ENCODE measurements around the gene KLK15.
"Not testable (repeated sequence)": the region's sequence is repeated elsewhere in the genome, so short reads cannot be mapped to it uniquely, and the experiment has no call there.

KLK15 gene

GRCh38 chr19:50794876-50795663 is 38.3 kb downstream of the KLK15 start:
- peak; percentile 57 for DNase-seq

DNA sequence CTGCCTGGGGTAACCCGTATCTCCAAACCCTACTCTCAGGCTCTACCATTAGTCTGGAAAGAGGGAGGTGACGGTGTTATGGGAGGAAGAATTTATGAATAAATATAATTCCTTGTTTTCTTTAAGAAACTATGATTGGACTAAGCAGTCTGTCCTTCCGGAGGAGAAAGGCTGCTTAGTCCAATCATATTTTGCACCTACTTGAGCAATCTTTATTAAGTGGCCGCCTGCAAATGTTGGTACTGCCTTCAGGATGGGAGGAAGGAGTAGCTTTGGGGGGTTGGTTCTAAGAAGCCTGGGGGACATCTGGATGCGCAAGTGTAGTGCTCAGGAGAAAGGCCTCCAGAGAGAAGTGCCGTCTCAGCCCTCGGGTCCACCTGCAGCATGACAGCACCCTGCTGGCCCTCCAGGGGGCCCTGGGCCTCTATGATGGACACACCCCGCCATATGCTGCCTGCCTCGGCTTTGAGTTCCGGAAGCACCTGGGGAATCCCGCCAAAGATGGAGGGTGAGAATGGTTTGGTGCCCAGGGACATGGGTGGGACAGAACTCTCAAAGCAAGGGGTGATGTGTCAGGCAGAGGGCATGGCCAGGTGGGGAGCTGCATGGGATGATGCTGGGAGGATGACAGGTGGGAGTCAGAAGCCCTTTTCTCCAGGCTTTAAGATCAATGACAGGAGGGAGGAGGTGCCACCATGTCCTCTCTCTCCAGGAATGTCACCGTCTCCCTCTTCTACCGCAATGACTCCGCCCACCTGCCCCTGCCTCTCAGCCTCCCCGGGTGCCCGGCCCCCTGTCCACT is 39.1 kb downstream of the KLK15 start:
- peak; percentile 53 for DNase-seq

DNA sequence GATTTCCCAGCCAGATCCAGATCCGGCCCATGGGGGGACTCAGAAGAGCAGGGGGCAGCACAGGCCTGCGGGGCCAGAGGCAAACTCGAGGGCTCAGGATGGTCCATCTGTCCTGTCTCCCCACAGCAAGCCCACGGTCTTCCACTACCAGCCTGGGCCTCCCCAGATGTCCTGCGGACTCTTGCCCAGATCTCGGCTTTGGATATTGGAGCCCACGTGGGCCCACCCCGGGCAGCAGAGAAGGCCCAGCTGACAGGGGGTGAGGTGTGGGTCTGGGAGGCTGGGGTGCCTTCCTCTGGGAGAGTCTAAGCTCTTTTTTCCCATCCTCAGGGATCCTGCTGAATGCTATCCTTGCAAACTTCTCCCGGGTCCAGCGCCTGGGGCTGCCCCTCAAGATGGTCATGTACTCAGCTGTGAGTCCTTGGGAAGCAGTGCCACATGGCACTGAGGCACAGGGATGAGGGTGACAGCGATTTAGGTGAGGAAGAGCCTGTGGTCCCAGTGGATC is 39.8 kb downstream of the KLK15 start:
- no peak for DNase-seq

DNA sequence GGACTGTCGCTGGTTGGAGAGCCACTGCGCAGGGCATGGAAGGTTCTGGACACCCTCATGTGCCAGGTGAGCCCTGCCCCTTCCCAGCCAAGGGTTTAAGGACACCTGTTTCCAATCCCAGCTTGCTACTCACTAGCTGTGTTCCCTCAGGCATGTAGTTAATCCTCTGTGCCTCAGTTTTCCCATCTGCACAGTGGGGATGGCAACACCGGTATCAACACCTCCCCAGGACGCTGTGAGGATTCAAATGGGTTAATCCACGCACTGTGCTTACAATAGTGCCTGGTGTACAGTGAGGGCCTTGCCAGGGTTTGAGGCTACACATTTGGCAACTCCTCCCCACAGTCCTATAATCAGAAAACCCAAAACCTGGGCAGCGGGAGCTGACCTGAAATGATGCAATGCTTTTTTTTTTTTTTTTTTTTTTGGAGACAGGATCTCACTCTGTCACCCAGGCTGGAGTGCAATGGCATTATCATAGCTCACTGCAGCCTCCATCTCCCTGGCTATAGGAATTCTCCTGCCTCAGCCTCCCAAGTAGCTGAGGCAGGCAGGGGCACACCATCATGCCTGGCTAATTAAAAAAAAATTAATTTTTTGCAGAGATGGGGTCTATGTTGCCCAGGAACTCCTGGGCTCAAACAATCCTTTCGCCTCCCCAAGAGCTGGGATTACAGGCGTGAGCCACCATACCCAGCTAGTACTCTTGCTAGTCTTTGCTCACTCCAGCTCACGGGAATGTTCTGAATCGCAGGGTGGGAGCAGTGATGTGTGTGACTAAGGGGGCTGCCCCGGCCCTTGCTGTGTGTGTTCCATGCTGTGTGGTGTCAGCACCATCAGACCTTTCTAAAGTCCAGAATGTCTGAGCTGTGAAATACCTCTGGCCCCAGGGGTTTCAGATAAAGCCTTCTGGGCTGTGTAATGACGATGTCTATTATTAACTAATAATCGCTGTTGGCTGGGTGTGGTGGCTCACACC is 40.8 kb downstream of the KLK15 start:
- no peak for DNase-seq

DNA sequence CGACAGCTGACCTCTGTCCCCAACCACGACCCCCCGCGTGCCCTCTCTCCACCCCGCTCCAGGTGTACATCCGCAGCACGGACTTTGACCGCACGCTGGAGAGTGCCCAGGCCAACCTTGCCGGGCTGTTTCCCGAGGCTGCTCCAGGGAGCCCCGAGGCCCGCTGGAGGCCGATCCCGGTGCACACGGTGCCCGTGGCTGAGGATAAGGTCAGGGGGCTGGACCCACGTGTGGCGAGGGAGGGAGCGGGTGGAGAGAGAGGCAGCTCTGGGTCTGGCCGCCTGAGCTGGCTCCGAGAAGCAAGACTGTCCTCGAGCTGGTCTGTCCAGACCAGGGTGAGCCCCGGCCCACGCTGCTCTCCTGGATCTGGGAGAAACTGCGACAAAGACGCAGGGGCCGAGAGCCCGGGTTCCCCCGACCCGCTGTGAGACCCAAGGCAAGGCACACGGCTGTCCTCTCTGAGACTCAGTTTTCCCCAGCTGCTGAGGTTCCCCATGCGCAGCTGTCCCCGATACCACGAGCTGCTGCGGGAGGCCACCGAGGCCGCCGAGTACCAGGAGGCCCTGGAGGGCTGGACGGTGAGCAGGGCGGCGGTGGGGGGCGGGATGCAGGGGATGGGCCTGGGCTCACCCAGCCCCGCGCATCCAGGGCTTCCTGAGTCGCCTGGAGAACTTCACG is 41.6 kb downstream of the KLK15 start:
- DNase-seq, result no peak

- no peak for DNase-seq
Measured at GRCh38 chr19:50790922-50791467, 42.4 kb downstream of the KLK15 start.

DNA sequence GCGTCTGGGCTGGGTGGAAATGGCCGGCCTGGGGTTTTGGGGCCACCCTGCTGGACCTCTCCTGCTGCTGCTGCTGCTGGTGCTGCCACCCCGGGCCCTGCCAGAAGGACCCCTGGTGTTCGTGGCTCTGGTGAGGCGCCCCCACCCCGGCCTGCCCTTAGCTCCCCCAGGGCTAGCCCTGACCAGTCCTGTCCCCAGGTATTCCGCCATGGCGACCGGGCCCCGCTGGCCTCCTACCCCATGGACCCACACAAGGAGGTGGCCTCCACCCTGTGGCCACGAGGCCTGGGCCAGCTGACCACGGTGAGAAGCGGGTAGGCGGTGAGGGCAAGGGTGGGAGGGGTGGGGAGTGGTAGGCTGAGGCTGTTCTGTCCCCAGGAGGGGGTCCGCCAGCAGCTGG is 43.0 kb downstream of the KLK15 start, which contains the start of gene ACP4:
ACP4 (plus strand) TSS at position 20 of the 400 bp plus-strand sequence; CDS start at position 20, 0 bp downstream.
- peak; percentile 17 for DNase-seq

DNA sequence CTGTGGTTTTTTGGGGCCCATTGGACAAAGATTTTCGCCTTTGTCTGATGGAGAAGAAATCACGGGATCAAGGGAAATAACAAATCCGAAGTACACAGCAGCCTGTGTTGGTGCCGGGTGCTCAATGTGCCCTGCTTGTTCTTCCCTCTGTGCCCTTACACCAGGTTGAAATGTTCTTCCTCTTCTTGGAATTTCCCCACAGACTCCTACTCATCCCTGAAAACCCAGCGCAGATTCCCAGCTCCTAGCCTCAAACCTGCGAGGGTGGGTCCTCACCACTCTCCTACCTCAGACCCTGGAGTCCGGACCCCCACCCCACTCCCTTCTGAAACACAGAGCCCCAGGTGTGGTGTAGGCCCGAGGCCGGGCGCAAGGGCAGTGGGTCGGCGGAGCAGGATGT is 48.0 kb downstream of the KLK15 start:
- no peak for DNase-seq

DNA sequence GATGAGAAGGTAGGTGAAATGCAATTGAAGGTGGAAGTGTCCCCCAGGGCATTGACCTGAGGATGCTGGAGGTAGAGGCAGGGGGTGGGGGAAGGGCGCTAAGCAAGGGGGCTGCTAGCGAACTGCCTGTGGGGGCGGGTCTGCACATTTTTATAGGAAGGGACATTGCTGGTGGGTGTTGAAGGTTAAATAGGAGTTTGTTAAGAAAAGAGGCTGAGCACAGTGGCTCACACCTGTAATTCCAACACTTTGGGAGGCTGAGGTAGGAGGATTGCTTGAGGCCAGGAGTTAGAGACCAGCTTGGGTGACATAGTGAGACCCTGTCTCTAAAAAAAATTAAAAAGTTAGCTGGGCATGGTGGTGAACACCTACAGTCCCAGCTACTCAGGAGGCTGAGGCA is 48.7 kb downstream of the KLK15 start:
- no peak for DNase-seq

GRCh38 chr19:50783848-50784152 is 49.6 kb downstream of the KLK15 start:
- DNase-seq, result not testable (repeated sequence)

DNA sequence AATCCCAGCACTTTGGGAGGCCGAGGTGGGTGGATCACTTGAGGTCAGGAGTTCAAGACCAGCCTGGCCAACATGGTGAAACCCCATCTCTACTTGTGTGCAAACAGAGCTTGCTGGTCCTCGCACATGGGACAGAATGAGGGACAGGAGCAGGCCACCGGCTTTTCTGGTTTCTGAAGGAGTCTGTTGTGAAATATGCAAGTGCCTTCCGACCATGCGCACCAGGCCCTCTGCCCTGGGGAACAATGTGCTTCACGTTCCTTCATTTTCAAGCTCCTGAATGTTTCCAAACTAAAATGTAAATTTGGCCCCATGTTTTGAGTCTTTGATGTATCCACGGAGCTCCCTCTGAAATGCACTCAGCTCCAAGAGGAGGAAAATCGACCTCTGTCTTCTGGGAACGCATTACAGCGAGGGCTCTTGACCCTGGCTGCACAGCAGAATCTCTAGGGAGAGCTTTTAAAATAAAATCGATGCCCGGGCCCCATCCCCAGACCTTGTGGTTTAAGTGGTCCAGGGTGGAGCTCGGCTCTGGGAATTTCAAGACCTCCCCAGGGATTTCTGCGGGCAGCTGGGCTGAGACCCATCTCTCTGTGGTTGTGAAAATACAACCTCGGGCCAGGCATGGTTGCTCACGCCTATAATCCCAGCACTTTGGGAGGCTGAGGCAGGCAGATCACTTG is 52.5 kb downstream of the KLK15 start:
- no peak for DNase-seq

GRCh38 chr19:50779504-50780457 is 53.6 kb downstream of the KLK15 start:
- no peak for DNase-seq

DNA sequence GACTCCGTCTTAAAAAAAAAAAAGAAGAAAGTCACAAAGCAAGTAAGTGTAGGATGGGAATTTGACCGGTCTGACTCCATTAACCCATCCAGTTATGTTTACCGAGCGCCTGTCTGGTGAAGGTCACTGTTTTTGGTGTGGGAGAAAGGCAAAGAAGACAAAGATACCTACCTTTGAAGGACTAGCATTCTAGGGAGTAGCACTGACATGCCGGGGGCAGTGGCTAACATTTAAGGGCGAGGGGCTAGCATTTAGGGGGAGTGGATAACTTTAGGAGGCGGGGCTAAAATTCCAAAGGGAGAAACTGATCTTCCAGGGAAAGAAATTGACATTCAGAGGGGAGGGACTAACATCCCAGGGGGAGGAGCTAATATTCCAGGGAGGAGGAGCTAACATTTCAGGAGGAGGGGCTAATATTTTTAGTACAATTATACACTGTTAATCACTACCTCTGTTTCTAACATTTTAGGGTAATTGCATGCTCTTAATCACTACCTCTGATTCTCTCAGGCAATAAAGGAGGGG is 54.4 kb downstream of the KLK15 start:
- DNase-seq, result no peak

DNA sequence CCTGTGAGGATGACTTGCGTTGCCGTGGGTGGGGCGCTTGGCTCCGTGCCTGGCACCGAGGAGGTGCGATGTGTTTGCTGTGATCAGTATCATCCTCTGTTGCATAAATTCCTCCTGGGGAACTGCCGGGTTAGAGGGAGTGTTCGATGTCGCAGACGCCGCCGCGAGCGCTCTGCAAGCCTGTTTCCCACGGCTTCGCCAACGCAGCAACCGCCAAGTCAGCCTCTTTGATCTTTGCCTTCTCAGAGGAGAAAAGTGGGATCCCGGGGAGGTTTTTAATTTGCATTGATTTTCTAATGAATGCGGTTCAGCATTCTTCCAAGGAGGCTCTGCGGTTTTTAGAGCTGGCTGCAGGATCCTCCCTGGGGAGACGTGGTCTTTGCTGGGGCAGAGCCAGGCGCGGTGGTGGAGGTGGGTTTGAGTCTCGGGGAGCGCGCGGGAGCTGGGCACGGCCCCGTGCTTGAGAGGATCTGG is 55.5 kb downstream of the KLK15 start:
- peak; percentile 42 for DNase-seq

- DNase-seq, result no peak
Measured at GRCh38 chr19:50777261-50777660, 56.1 kb downstream of the KLK15 start.

- DNase-seq, result no peak
Measured at GRCh38 chr19:50776131-50776530, 57.2 kb downstream of the KLK15 start.

Measured in activated CD4-positive, alpha-beta T cell treated with anti-CD3 and anti-CD28 coated beads for 48 hours (primary cell).